WTC11 (cell line): ENCODE results near the gene ADAMTS9.

Source experiments
- AR ChIP-seq: fragments of 250-450 bp; sonication (Bioruptor Pico); IDR thresholded peaks from 2 replicates; pipeline ENCODE4 v1.9.0; 2021; ENCODE audit warnings: mild to moderate bottlenecking
- CTCF ChIP-seq: fragments of 200-600 bp; IDR thresholded peaks from 2 replicates; pipeline ENCODE4 v1.8.0; 2022; ENCODE audit warnings: antibody characterized with exemption
- FOXJ3 ChIP-seq: sonication (generic); formaldehyde crosslinking; IDR thresholded peaks from 2 replicates; pipeline ENCODE4 v1.9.0; 2021; ENCODE audit warnings: missing genetic modification reagents, mild to moderate bottlenecking, borderline replicate concordance
- SMAD3 ChIP-seq: sonication (generic); formaldehyde crosslinking; IDR thresholded peaks from 2 replicates; pipeline ENCODE4 v1.8.0; 2022; ENCODE audit warnings: missing genetic modification reagents, mild to moderate bottlenecking, borderline replicate concordance
- SMAD4 ChIP-seq: sonication (generic); formaldehyde crosslinking; IDR thresholded peaks from 2 replicates; pipeline ENCODE4 v1.8.0; 2022; ENCODE audit warnings: mild to moderate bottlenecking, missing genetic modification reagents
- TEAD4 ChIP-seq: sonication (generic); formaldehyde crosslinking; IDR thresholded peaks from 2 replicates; pipeline ENCODE4 v1.8.0; 2022; ENCODE audit warnings: mild to moderate bottlenecking, missing genetic modification reagents
- ZSCAN18 ChIP-seq: fragments of 250-450 bp; sonication (Bioruptor Pico); IDR thresholded peaks from 2 replicates; pipeline ENCODE4 v2.1.2; 2022; ENCODE audit warnings: mild to moderate bottlenecking, moderate library complexity
- TF ChIP-seq, protein P1 (sequence below): sonication (generic); formaldehyde crosslinking; IDR thresholded peaks from 2 replicates; pipeline ENCODE4 v1.8.1; 2022; ENCODE audit warnings: low read depth, mild to moderate bottlenecking, moderate library complexity, missing genetic modification reagents, borderline replicate concordance
- TF ChIP-seq, protein P2 (sequence below): sonication (generic); formaldehyde crosslinking; IDR thresholded peaks from 2 replicates; pipeline ENCODE4 v1.8.1; 2022; ENCODE audit warnings: mild to moderate bottlenecking, moderate library complexity, missing genetic modification reagents
- TF ChIP-seq, protein P3 (sequence below): sonication (generic); formaldehyde crosslinking; IDR thresholded peaks from 2 replicates; pipeline ENCODE4 v1.8.0; 2022; ENCODE audit warnings: mild to moderate bottlenecking, missing genetic modification reagents
- TF ChIP-seq, protein P4 (sequence below): sonication (generic); formaldehyde crosslinking; IDR thresholded peaks from 2 replicates; pipeline ENCODE4 v1.8.1; 2023; ENCODE audit warnings: mild to moderate bottlenecking, missing genetic modification reagents, borderline replicate concordance

GRCh38 chr3:64659617-64659978 is 28.2 kb downstream of the ADAMTS9 start:
- no peak for TF ChIP-seq FOXJ3 (CRISPR knock-in tag)
- TF ChIP-seq, protein P1, sequence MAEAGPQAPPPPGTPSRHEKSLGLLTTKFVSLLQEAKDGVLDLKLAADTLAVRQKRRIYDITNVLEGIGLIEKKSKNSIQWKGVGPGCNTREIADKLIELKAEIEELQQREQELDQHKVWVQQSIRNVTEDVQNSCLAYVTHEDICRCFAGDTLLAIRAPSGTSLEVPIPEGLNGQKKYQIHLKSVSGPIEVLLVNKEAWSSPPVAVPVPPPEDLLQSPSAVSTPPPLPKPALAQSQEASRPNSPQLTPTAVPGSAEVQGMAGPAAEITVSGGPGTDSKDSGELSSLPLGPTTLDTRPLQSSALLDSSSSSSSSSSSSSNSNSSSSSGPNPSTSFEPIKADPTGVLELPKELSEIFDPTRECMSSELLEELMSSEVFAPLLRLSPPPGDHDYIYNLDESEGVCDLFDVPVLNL (CRISPR knock-in tag) = no peak
- no peak for TF ChIP-seq SMAD4 (CRISPR knock-in tag)
- TF ChIP-seq AR (CRISPR knock-in tag) = no peak
- no peak for TF ChIP-seq CTCF
- TF ChIP-seq, protein P2, sequence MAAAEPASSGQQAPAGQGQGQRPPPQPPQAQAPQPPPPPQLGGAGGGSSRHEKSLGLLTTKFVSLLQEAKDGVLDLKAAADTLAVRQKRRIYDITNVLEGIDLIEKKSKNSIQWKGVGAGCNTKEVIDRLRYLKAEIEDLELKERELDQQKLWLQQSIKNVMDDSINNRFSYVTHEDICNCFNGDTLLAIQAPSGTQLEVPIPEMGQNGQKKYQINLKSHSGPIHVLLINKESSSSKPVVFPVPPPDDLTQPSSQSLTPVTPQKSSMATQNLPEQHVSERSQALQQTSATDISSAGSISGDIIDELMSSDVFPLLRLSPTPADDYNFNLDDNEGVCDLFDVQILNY (CRISPR knock-in tag) = no peak
- TF ChIP-seq SMAD3 (CRISPR knock-in tag) = no peak
- TF ChIP-seq, protein P3, sequence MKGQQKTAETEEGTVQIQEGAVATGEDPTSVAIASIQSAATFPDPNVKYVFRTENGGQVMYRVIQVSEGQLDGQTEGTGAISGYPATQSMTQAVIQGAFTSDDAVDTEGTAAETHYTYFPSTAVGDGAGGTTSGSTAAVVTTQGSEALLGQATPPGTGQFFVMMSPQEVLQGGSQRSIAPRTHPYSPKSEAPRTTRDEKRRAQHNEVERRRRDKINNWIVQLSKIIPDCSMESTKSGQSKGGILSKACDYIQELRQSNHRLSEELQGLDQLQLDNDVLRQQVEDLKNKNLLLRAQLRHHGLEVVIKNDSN (CRISPR knock-in tag) = no peak
- TF ChIP-seq, protein P4, sequence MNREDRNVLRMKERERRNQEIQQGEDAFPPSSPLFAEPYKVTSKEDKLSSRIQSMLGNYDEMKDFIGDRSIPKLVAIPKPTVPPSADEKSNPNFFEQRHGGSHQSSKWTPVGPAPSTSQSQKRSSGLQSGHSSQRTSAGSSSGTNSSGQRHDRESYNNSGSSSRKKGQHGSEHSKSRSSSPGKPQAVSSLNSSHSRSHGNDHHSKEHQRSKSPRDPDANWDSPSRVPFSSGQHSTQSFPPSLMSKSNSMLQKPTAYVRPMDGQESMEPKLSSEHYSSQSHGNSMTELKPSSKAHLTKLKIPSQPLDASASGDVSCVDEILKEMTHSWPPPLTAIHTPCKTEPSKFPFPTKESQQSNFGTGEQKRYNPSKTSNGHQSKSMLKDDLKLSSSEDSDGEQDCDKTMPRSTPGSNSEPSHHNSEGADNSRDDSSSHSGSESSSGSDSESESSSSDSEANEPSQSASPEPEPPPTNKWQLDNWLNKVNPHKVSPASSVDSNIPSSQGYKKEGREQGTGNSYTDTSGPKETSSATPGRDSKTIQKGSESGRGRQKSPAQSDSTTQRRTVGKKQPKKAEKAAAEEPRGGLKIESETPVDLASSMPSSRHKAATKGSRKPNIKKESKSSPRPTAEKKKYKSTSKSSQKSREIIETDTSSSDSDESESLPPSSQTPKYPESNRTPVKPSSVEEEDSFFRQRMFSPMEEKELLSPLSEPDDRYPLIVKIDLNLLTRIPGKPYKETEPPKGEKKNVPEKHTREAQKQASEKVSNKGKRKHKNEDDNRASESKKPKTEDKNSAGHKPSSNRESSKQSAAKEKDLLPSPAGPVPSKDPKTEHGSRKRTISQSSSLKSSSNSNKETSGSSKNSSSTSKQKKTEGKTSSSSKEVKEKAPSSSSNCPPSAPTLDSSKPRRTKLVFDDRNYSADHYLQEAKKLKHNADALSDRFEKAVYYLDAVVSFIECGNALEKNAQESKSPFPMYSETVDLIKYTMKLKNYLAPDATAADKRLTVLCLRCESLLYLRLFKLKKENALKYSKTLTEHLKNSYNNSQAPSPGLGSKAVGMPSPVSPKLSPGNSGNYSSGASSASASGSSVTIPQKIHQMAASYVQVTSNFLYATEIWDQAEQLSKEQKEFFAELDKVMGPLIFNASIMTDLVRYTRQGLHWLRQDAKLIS = no peak
- no peak for TF ChIP-seq TEAD4
- TF ChIP-seq ZSCAN18 (CRISPR knock-in tag) = no peak
